Hindlimb muscle (tissue), 1 donor: ENCODE results near the gene ANO9. TPM values are rescaled to one million over a fixed set of nuclear protein-coding genes. Genes with fewer than 3 reads are reported as not detected.
"Not testable (repeated sequence)": the region's sequence is repeated elsewhere in the genome, so short reads cannot be mapped to it uniquely, and the experiment has no call there.

Experiments used
- DNase-seq: peaks from one replicate; pipeline ENCODE4 v3.0.0-alpha.2; 2013
- polyA plus RNA-seq: library from polyadenylated mRNA; unstranded; fragments of 120-200 nt; gene quantifications from one replicate; pipeline ENCODE4 v1.2.1, GENCODE V29; 2013; ENCODE audit not compliant: insufficient read length

The ANO9 gene
- polyA plus RNA-seq, 1 donor: 0.53 TPM

DNA sequence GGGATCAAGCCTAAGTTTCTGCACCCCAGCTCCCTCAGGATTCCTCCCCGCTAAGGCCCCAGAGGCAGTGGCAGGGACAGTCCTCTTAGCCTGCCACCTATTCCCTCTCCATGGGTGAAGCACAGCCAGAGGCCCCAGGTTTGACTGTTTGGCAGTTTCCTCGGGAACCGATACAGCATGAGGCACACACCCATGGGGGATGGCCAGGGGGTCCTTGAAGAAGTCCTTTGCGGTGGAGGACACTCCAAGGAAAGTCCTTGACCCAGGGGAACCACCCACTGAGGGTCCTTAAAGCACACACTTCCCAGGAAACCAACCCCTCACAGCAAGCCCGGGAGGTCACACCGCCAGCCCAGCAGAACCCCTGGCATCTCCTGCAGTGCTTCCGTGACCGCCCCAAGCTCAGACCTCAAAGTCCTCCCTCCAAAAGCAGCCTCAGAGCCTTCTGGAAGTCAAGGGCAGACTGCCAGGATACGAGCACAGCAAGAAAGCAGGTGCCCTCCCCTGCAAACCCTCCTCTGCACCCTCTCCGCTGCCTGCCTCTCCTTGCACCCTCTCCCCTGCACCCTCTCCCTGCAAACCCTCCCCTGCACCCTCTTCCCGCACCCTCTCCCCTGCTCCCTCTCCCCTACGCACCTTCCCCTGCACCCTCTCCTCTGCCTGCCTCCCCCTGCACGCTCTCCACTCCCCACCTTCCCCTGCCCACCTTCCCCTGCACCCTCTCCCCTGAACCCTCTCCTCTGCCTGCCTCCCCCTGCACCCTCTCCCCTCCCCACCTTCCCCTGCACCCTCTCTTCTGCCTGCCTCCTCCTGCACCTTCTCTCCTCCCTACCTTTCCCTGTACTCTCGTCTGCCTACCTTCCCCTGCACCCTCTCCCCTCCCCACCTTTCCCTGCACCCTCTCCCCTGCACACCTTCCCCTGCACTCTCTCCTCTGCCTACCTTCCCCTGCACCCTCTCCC, 28.4 kb downstream of the ANO9 start:
- no peak for DNase-seq

DNA sequence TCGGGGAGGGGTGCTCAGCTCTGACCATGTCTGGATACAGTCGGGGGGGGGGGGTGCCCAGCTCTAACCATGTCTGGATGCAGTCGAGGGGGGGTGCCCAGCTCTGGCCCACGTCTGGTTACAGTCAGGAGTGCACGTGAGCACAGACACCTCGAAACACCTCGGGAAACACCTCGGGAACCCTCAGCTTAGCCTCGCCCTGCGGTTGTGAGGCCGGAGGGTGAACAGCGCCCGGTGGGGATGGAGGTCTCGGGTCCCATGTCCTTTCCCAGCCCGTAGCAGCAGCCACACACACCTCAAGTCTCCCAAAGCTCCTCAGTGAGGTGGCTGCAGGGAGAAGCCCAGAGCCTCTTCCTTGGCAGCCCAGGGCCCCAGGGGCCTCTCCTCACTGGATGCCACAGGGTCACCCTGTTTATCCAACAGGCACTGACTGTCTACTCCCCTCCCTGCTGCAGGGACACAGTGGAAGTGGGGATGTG, 29.1 kb downstream of the ANO9 start:
- DNase-seq: no peak

DNA sequence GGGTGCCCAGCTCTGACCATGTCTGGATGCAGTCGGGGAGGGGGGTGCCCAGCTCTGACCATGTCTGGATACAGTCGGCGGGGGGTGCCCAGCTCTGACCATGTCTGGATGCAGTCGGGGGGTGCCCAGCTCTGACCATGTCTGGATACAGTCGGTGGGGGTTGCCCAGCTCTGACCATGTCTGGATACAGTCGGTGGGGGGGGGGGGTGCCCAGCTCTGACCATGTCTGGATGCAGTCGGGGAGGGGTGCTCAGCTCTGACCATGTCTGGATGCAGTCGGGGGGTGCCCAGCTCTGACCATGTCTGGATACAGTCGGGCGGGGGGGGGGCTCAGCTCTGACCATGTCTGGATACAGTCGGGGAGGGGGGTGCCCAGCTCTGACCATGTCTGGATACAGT, 30.3 kb downstream of the ANO9 start:
- DNase-seq: not testable (repeated sequence)

DNA sequence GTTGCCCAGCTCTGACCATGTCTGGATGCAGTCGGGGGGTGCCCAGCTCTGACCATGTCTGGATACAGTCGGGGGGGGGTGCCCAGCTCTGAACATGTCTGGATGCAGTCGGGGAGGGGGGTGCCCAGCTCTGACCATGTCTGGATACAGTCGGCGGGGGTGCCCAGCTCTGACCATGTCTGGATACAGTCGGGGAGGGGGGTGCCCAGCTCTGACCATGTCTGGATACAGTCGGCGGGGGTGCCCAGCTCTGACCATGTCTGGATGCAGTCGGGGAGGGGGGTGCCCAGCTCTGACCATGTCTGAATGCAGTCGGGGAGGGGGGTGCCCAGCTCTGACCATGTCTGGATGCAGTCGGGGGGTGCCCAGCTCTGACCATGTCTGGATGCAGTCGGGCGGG, 31.1 kb downstream of the ANO9 start:
- not testable (repeated sequence) for DNase-seq

DNA sequence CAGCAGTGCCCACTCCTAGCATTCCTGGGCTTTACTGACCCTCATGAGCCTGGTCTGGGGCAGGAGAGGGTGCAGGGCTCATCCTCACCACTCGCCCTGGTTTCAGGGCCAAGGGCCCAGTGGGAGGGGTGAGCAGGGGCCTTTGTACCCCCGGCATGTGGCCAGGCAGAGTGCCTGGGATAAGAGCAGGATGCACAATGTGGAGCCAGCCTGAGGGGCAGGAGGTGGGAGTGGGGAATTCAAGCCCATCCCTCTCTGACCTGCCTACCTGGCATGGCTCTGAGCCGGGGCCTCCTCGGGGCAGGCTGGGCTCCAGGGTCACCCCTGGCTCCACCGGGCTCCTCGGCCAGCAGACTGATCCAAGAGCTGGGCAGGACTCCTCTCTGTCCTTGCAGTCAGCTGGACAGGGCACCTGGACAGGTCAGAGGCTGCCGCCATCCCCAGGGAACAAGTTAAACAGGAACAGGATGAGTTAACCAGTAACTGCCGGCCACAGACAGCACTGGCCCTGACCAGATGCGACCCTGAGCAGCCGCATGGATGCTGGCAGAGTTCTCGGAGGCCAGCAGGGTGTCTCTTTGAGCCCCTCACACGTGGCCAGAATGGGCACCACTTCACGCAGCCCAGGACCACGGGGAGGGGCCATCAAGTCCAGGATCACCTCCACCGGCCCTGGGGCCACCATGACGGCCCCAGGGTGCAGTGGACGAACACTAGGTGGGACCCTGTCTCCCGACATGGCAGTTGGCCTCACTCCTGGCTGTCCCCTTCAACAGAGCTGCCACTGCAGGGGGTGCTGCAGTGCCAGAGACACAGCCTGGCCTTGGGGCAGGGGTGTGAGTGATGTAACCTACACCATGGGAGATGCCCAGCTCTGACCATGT, 32.0 kb downstream of the ANO9 start:
- no peak for DNase-seq

DNA sequence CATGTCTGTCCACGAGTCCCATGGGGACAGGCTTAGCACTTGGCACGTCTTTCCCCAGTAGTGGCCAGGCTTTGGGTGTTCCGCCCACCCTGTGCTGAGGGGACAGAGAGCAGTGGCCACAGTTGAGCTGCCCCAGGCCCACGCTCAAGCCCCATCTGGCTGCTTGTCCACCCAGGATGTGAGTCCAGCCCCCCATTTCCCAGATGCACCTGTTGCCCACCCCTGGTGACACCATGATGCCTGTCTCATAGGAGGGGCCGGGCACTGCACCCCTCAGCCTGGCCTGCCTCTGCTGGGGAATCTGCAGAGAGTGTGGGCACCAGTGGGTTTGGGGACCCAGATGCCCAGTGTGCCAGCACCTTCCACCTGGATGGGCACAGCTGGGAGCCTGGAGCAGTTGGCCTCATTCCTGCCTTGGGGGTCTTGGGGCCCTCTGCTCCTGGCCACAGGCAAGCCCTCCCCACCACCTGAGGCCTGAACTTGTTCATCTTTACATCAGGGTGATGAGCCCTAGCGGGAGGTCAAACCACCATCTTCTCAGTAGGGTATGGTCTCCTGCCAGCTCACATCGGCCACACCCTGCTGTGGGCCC, 32.7 kb downstream of the ANO9 start:
- no peak for DNase-seq

DNA sequence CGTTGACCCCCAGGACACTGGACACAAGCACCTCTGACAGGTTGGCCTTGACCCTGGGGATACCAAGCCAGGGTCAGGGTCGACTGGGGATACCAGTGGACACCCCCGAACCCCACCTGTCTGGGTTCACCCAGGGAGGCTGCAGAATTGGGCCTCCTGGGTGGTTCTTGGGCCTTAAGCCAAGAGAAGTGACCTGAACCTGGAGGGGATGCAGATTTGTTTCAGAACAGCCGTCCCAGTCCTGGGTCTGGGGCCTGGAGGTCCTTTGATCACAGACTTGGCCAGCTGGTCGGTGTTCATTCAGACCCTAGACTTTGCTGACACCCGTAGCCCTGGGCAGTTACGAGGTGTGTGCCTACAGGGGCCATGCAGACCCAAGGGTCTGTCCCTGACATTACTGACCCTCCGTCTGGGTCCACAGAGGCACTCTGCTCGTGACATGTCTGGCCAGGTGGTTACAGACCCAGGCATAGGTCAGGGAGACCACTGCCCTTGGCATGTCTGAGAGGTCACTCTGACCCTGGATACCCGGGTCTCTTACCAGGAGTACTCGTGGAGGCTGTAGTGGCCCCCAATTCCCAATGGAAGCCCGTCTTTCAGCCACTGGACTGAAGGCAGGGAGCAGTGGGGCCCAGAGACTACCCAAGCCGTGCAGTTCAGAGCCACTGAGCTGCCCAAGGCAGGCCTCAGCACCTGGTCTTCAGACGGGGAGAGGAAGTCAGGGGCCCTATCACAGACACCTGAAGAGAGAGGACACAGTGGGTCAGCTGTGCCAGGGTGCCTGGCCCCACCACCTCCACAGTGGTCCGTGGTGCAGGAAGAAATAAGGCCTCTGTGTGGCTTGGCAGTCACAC, 33.4 kb downstream of the ANO9 start:
- DNase-seq: no peak

DNA sequence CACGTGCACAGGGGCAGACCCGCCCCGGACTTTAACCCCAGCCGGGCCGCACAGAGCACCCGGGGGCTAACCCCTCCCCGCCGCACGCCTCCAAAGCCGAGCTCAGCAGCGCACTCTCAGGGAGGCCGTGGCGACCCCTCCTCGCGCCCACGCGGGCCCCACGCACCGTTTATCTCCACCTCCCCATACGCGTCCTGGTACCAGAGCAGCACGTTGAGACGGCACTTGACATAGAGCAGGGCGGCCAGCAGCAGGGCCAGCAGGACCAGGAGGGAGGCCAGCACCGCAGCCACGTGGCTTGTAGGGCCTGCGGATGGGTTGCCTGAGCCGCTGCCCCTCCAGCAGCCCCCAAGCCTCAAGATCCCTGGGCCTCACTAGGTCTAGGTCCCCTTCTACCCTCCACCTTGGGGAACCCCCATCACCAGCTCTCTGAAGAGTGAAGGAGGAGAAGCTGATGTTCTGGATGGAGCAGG, 34.1 kb downstream of the ANO9 start:
- no peak for DNase-seq

DNA sequence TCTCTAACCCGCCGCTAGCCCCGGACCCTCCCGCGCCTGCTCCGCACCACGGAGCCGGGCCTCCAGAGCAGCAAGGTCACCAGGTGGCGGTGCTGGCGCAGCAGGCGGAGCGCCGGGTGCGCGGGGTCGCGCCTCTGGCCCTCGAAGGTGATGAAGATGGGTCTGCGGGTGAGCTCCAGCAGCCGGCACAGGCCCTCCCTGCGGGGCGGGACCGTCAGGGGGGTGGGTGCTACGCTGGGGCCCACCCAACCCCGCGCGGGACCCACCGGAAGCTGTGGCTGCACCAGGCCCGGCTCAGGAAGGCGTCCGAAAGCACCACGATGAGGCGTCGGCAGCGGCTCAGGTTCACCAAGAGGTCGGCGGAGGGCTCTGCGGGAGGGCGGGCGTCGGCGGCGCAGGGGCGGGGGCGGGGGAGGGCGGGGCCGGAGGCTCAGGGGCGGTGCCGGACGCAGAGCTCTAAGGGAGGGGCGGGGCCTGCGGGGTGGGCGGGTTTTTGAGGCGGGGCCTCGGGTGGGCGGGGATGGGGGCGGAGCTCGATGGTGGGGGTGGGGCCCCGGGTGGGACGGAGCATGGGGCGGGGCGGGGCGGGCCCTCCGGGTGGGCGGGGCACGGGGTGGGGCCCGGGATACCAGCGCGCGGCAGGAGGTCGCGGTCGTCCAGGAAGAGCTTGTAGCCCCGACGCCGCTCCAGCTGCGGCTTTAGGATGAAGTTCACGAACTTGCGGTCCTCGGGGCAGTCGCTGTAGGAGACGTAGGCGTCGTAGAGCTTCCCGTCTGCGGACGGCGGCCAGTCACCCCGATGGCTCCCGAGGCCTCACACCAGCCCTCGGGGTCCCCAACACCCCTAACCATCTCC, 34.8 kb downstream of the ANO9 start:
- peak; percentile 61 for DNase-seq

DNA sequence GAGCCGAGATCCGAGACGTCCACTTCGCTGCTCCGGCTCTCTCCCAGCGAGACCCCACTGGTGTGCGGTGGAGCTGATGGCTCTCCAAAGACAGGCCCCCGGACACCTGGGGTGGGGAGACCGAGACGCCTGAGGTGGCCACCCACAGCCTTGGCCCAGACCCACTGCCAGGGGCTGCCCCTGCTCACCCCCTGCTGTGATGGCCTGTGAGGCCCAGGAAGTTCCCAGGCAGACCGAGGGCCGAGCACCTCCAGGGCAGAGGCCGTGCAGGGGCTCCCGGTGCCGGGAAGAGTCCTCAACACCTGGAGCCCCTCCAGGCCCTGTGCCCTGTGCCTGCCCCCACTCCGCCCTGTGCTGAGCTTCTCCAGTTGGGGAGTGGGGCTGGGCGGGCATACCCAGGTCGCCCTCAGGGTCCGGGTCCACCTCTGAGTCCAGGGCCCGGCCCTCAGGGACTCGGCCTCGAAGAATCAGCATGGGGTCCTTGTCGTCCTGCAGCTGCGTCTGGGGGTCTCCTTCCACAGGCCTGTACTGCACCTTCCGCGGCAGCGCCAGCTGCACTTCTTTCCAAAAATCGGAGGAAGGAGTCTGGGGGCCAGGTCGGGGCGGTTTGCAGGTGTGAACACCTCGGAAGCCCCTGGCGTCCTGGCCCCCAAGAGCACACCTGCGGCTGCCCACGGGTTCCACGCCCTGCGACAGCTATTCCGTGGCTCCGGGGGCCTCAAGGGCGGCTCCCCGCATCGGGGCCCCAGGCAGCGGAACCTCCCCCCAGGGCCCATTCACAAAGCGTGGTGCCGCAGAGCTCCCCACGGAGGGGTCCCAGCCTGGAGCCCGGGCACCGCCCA, 35.6 kb downstream of the ANO9 start:
- no peak for DNase-seq

DNA sequence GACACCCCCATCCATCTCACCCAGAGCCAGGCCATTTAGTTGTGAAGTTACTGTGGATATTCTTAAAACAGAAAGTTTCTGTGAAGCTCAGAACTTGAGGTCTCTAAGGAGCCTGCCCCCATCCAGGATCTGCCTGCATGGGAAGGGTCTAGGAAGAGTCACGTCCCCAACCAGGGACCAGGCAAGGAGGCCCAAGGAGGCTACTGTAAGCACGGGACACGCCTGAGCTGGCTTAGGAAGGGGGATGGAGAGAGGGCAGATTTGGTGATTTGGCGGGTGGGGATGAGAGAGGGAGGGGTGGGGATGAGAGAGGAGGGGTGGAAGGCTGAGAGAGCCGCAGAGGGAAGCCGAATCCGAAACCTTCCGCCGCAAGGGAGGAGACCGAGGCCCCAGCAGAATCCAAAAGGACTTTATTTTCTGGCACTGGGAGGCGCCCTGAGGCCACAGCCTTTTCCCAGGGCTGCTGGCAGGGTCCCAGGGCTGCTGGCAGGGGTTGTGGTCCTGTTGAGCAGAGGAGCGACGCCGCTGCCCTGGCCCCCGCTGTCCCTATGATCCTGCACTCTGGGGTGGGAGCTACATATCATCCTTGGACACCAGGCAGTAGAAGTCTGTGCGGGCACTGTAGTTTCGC, 36.4 kb downstream of the ANO9 start:
- DNase-seq: no peak

DNA sequence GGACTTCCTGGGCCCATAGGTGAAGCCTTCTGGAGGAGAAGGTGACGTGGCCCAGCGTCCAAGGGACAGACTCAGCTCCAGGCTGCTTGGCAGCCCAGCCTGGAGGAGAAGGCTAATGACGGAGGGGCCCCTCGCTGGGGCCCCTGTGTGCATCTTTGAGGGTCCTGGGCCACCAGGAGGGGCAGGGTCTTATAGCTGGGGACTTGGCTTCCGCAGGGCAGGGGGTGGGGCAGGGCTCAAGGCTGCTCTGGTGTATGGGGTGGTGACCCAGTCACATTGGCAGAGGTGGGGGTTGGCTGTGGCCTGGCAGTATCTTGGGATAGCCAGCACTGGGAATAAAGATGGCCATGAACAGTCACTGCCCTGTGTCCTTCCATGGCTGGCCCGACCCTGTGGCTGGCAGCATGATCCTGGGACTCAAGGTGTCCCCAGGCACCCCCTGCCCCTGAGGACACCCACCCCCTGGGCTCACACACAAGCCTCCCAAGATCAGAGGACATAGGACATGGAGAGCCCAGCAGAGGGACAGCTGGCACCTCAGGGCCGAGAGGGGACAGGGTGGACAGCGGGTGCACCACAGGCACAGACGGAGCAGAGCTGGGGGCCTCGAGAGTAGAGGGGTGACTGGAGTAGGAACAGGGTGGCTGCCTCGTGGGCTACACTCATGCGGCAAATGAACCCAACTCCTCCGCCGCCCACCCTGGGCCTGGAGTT, 37.1 kb downstream of the ANO9 start:
- DNase-seq: no peak

DNA sequence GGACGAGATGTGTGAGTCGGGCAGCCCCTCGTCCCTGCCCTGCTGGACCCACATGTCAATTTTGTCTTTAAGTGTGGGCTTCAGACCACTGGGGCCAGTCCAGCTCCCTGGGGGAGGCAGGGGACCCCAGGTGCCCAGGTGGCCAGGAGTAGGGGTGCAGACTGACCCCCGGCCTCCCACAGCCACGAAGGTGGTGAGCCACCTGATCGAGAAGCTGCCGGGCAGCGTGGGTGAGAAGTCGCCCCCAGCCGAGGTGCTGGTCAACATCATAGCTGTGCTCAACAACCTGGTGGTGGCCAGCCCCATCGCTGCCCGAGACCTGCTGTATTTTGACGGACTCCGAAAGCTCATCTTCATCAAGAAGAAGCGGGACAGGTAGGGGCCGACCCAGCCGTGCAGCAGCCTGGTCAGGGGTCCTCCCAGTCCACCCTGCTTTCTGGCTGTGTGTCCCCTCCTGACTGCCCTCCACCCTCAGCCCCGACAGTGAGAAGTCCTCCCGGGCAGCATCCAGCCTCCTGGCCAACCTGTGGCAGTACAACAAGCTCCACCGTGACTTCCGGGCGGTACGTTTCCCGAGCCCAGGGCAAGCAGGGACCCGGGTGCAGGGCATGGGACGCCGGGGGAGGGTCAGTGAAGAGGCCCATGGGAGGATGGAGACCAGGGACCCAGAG, 37.9 kb downstream of the ANO9 start:
- no peak for DNase-seq

DNA sequence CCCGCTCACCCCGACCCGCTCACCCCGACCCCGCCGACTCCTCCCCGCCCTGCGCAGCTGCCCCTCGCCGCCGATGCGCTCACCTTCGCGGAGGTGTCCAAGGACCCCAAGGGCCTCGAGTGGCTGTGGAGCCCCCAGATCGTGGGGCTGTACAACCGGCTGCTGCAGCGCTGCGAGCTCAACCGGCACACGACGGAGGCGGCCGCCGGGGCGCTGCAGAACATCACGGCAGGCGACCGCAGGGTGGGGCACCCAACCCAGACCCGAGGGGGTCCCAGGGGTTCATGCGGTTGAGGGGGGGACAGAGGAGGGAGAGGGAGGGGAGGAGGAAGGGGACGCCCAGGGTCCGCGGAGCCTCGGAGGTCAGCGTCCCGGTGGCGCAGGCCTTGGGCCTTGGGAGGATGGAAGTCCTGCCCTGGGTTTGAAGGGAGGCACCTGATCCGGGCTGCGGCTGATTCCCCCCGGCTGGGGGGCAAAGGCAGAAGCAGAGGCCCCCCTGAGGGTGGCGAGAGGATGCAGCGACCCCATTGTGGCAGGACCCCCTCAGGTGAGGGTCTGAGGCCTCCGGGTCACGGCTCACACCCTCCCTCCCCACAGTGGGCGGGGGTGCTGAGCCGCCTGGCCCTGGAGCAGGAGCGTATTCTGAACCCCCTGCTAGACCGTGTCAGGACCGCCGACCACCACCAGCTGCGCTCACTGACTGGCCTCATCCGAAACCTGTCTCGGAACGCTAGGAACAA, 38.6 kb downstream of the ANO9 start:
- no peak for DNase-seq

DNA sequence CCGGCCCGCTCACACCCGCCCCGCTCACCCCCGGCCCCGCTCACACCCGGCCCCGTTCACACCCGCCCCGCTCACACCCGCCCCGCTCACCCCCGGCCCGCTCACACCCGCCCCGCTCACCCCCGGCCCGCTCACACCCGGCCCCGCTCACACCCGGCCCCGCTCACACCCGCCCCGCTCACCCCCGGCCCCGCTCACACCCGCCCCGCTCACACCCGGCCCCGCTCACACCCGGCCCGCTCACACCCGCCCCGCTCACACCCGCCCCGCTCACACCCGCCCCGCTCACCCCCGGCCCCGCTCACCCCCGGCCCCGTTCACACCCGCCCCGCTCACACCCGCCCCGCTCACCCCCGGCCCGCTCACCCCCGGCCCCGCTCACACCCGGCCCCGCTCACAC, 40.6 kb downstream of the ANO9 start:
- not testable (repeated sequence) for DNase-seq

DNA sequence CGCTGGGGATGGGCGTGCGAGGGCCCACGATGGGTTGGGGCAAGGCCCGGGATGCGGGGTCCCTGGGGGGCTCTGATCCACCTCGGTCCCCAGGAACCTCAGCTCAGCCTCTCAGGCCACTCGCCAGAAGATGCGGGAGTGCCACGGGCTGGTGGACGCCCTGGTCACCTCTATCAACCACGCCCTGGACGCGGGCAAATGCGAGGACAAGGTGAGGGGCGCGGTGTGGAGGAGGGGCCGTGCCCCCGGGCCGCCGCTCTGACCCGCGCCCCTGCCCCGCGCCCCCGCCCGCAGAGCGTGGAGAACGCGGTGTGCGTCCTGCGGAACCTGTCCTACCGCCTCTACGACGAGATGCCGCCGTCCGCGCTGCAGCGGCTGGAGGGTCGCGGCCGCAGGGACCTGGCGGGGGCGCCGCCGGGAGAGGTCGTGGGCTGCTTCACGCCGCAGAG, 41.5 kb downstream of the ANO9 start:
- DNase-seq: no peak

DNA sequence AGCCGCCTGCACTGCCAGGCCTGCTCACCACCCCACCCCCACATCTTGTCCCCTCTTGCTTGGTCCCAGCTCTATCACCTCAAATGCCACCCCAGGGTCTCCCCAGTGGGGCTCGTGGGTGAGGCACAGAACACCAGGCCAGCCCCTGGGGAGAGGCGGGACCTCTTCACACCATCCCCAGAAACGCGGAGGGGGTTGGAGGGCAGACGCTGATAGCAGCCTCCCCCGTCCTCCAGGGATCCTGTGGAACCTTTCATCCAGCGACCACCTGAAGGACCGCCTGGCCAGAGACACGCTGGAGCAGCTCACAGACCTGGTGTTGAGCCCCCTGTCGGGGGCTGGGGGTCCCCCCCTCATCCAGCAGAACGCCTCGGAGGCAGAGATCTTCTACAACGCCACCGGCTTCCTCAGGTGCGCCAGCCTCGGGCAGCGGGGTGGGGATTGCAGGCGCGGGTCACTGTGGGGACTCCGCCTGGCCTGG, 42.0 kb downstream of the ANO9 start:
- DNase-seq: no peak
